SK-N-SH (cell line): ENCODE data around the gene UBE4B. TPM values are rescaled to one million over a fixed set of nuclear protein-coding genes. Genes with fewer than 3 reads are reported as not detected.

Experiments
- CTCF ChIA-PET: fragments of 300-600, 350-600 bp; formaldehyde crosslinking; extraction: SDS; loops from one replicate; lab custom pipeline; 2021; lab: Yijun Ruan, JAX
- POLR2A ChIA-PET: fragments of 350-600 bp; sonication (Branson Sonifier 250); formaldehyde crosslinking; extraction: SDS; loops from one replicate; lab custom pipeline; 2020; ENCODE audit warnings: antibody characterized with exemption, inconsistent platforms; lab: Yijun Ruan, JAX
- DNase-seq: peaks from one replicate; pipeline ENCODE4 v3.0.0; 2012
- H2AFZ ChIP-seq: fragments of 200-600 bp; sonication (generic); 2 replicates; pipeline ENCODE4 v1.8.1; 2016; ENCODE audit warnings: antibody characterized with exemption, mild to moderate bottlenecking, low read depth
- H3F3A ChIP-seq: fragments of 200-600 bp; sonication (generic); replicated peaks from 2 replicates; pipeline ENCODE3; 2016; ENCODE audit warnings: antibody characterized with exemption, mild to moderate bottlenecking; ENCODE audit not compliant: insufficient read depth
- H3K27ac ChIP-seq, 2 experiments: fragments of 200-500 bp in 1 of 2; fragments of 200-600 bp in 1 of 2; sonication (Bioruptor generic) in 1 of 2; sonication (generic), shearing (Covaris generic) in 1 of 2; 2 replicates each; pipeline versions ENCODE4 v1.5.1 to v1.6.1; 2014 to 2016; ENCODE audit warnings: low read depth in 2 of 2, inconsistent platforms in 1 of 2, low read length in 1 of 2, mild to moderate bottlenecking in 1 of 2, mixed read lengths in 1 of 2
- H3K27me3 ChIP-seq: fragments of 200-600 bp; sonication (generic), shearing (Covaris generic); 2 replicates; pipeline ENCODE4 v1.6.1; 2016; ENCODE audit warnings: mixed run types; ENCODE audit not compliant: insufficient read depth
- H3K36me3 ChIP-seq, 2 experiments: fragments of 200-500 bp in 1 of 2; fragments of 200-600 bp in 1 of 2; sonication (Bioruptor generic) in 1 of 2; sonication (generic) in 1 of 2; replicated peaks in 1 of 2; 2 replicates each; pipeline versions ENCODE3 to v1.5.1; 2014 to 2016; ENCODE audit warnings: low read length in 1 of 2, mild to moderate bottlenecking in 1 of 2; ENCODE audit not compliant: insufficient read depth in 2 of 2, control insufficient read depth in 1 of 2
- H3K4me1 ChIP-seq, 2 experiments: fragments of 200-500 bp in 1 of 2; fragments of 200-600 bp in 1 of 2; sonication (Bioruptor generic) in 1 of 2; sonication (generic), shearing (Covaris generic) in 1 of 2; 2 replicates each; pipeline versions ENCODE4 v1.5.1 to v1.6.1; 2014 to 2016; ENCODE audit warnings: low read depth in 1 of 2, low read length in 1 of 2, mixed run types in 1 of 2; ENCODE audit not compliant: insufficient read depth in 2 of 2, control insufficient read depth in 1 of 2
- H3K4me2 ChIP-seq: fragments of 200-600 bp; sonication (generic), shearing (Covaris generic); 2 replicates; pipeline ENCODE4 v1.6.1; 2017; ENCODE audit warnings: mixed run types
- H3K4me3 ChIP-seq, 2 experiments: fragments of 200-500 bp in 1 of 2; fragments of 200-600 bp in 1 of 2; sonication (Bioruptor generic) in 1 of 2; sonication (generic), shearing (Covaris generic) in 1 of 2; 2 replicates each; pipeline versions ENCODE4 v1.5.1 to v1.8.1; 2014 to 2016; ENCODE audit warnings: low read depth in 2 of 2, inconsistent platforms in 1 of 2, low read length in 1 of 2, mild to moderate bottlenecking in 1 of 2, mixed read lengths in 1 of 2, moderate library complexity in 1 of 2
- H3K79me2 ChIP-seq: fragments of 200-600 bp; sonication (generic); 2 replicates; pipeline ENCODE4 v1.8.1; 2017; ENCODE audit warnings: mild to moderate bottlenecking; ENCODE audit not compliant: insufficient read depth
- H3K9ac ChIP-seq: fragments of 200-600 bp; sonication (generic); 2 replicates; pipeline ENCODE4 v1.6.1; 2017; ENCODE audit warnings: mixed run types
- H3K9me2 ChIP-seq: fragments of 200-600 bp; sonication (generic); 2 replicates; pipeline ENCODE4 v1.6.1; 2017; ENCODE audit warnings: mixed run types
- H3K9me3 ChIP-seq: fragments of 200-600 bp; sonication (generic); 2 replicates; pipeline ENCODE4 v1.6.1; 2017; ENCODE audit warnings: mixed run types, mild to moderate bottlenecking, moderate library complexity
- H4K20me1 ChIP-seq: fragments of 200-600 bp; sonication (generic); 2 replicates; pipeline ENCODE4 v1.6.1; 2017; ENCODE audit warnings: mild to moderate bottlenecking, mixed run types; ENCODE audit not compliant: insufficient read depth
- EZH2phosphoT487 ChIP-seq: fragments of 200-600 bp; sonication (generic); IDR thresholded peaks from 2 replicates; pipeline ENCODE4 v1.6.1; 2017; ENCODE audit warnings: low read depth, mixed run types, mild to moderate bottlenecking, antibody characterized with exemption, moderate library complexity, borderline replicate concordance
- FOXJ3 ChIP-seq: sonication (generic); formaldehyde crosslinking; IDR thresholded peaks from 2 replicates; pipeline ENCODE4 v1.5.1; 2020; ENCODE audit warnings: mild to moderate bottlenecking, missing genetic modification reagents
- FOXM1 ChIP-seq: IDR thresholded peaks from 2 replicates; pipeline ENCODE4 v1.4.0; 2012; ENCODE audit warnings: low read depth, mild to moderate bottlenecking
- GABPA ChIP-seq: IDR thresholded peaks from 2 replicates; pipeline ENCODE4 v1.4.0; 2012; ENCODE audit warnings: low read depth, mild to moderate bottlenecking
- GATA2 ChIP-seq: sonication (generic); formaldehyde crosslinking; IDR thresholded peaks from 2 replicates; pipeline ENCODE4 v1.5.0; 2020; ENCODE audit warnings: mild to moderate bottlenecking, missing genetic modification reagents
- JUND ChIP-seq: IDR thresholded peaks from 2 replicates; pipeline ENCODE4 v1.4.0; 2012
- MEF2A ChIP-seq: IDR thresholded peaks from 2 replicates; pipeline ENCODE4 v1.4.0; 2012; ENCODE audit warnings: low read depth, borderline replicate concordance
- NFIC ChIP-seq: IDR thresholded peaks from 2 replicates; pipeline ENCODE4 v1.4.0; 2012; ENCODE audit warnings: borderline replicate concordance
- POLR2AphosphoS5 ChIP-seq: IDR thresholded peaks from 2 replicates; pipeline ENCODE4 v1.6.1; 2012; ENCODE audit warnings: low read depth, low read length
- RCOR1 ChIP-seq: fragments of 150-350 bp; IDR thresholded peaks from 2 replicates; pipeline ENCODE4 v1.6.1; 2017; ENCODE audit warnings: antibody characterized with exemption, low read length
- REST ChIP-seq: IDR thresholded peaks from 2 replicates; pipeline ENCODE4 v1.6.1; 2012; ENCODE audit warnings: mild to moderate bottlenecking, low read depth, low read length, moderate library complexity
- RXRA ChIP-seq: IDR thresholded peaks from 2 replicates; pipeline ENCODE4 v1.4.0; 2012; ENCODE audit warnings: low read depth, mild to moderate bottlenecking, borderline replicate concordance
- SIN3A ChIP-seq: IDR thresholded peaks from 2 replicates; pipeline ENCODE4 v1.6.1; 2012; ENCODE audit warnings: low read depth, mild to moderate bottlenecking, low read length, moderate library complexity, borderline replicate concordance
- TAF1 ChIP-seq: IDR thresholded peaks from 2 replicates; pipeline ENCODE4 v1.6.1; 2012; ENCODE audit warnings: low read depth, mild to moderate bottlenecking, low read length, moderate library complexity, borderline replicate concordance
- TEAD4 ChIP-seq: IDR thresholded peaks from 2 replicates; pipeline ENCODE4 v1.4.0; 2012; ENCODE audit warnings: mild to moderate bottlenecking, borderline replicate concordance; ENCODE audit not compliant: insufficient read depth
- USF1 ChIP-seq: IDR thresholded peaks from 2 replicates; pipeline ENCODE4 v1.4.0; 2012; ENCODE audit warnings: low read depth, borderline replicate concordance
- ZBTB33 ChIP-seq: IDR thresholded peaks from 2 replicates; pipeline ENCODE4 v1.4.0; 2012; ENCODE audit warnings: low read depth, borderline replicate concordance
- WGBS: methylation state at CpG from one replicate; pipeline ENCODE4 v1.1.6; 2017; ENCODE audit warnings: low lambda C conversion rate; 5-methylcytosine and 5-hydroxymethylcytosine counted together
- polyA plus RNA-seq, 3 experiments: library from polyadenylated mRNA; depleted of rRNA; stranded (reverse); fragments of >200 nt; gene quantifications; 2 replicates each; pipeline ENCODE4 v1.2.3, GENCODE V29; 2012
- TF ChIP-seq, protein P1 (sequence below): IDR thresholded peaks from 2 replicates; pipeline ENCODE4 v1.4.0; 2012; ENCODE audit warnings: low read depth
- TF ChIP-seq, protein P2 (sequence below): IDR thresholded peaks from 2 replicates; pipeline ENCODE4; 2012

Gene UBE4B
- polyA plus RNA-seq, 1 of the 3 experiments (the other 2 are of a cell fraction), result 19.1 TPM

DNA sequence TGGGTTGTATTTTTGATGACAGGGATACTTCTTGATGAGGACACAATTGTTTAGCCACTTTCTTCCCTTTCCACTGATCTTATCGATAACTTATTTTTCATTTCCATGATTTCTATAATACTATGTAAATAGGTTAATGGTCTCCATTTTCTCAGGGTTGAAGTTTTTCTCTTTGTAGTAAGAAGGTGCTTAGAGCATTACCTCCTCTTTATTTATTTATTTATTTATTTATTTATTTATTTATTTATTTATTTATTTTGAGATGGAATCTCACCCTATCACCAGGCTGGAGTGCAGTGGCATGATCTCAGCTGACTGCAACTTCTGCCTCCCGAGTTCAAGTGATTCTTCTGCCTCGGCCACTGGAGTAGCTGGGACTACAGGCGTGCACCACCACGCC is 70.4 kb downstream of the UBE4B start (continued):
- TF ChIP-seq RCOR1 (no peak), SIN3A (no peak), USF1 (no peak), FOXM1 (no peak), NFIC (no peak)
- TF ChIP-seq, protein P1, sequence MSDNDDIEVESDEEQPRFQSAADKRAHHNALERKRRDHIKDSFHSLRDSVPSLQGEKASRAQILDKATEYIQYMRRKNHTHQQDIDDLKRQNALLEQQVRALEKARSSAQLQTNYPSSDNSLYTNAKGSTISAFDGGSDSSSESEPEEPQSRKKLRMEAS, result no peak
- TF ChIP-seq, all 33 proteins: peak for 0

- no peak overlapping the region for H3K9ac ChIP-seq
- H3K4me1 ChIP-seq, result peaks cover 3 to 24% of the 10 kb centered on the region in 2 experiments; a peak in 2 of 4 replicates
- H3K4me2 ChIP-seq, result no peak overlapping the region
- peaks cover 13% of the 10 kb centered on the region for H3K79me2 ChIP-seq
- CTCF ChIA-PET, result no interaction called here
- 100% methylated on average over 1 of the region's 1 CpG for WGBS
- peaks cover 32% of the 10 kb centered on the region for H3F3A ChIP-seq
- no peak overlapping the region for H3K27ac ChIP-seq
- H3K4me3 ChIP-seq, result no peak overlapping the region
- no peaks in the 10 kb centered on the region for H3K27me3 ChIP-seq
- POLR2A ChIA-PET, result no interaction called here
- no peak overlapping the region for H2AFZ ChIP-seq
- peaks cover 42 to 47% of the 10 kb centered on the region in 2 experiments for H3K36me3 ChIP-seq
- no peaks in the 10 kb centered on the region; the same call in 1 of the 2 replicates for H4K20me1 ChIP-seq
- DNase-seq, result no peak
- TF ChIP-seq ZBTB33, result no peak
- TF ChIP-seq TEAD4, result no peak
- TF ChIP-seq TAF1, result no peak
- no peak for TF ChIP-seq FOXM1
- TF ChIP-seq RXRA, result no peak
- no peak for TF ChIP-seq POLR2AphosphoS5
- TF ChIP-seq EZH2phosphoT487, result no peak
- TF ChIP-seq FOXJ3 (CRISPR knock-in tag), result no peak
- TF ChIP-seq, protein P2, sequence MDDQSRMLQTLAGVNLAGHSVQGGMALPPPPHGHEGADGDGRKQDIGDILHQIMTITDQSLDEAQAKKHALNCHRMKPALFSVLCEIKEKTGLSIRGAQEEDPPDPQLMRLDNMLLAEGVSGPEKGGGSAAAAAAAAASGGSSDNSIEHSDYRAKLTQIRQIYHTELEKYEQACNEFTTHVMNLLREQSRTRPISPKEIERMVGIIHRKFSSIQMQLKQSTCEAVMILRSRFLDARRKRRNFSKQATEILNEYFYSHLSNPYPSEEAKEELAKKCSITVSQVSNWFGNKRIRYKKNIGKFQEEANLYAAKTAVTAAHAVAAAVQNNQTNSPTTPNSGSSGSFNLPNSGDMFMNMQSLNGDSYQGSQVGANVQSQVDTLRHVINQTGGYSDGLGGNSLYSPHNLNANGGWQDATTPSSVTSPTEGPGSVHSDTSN, result no peak
- TF ChIP-seq NFIC, result no peak
- TF ChIP-seq GABPA, result no peak
- no peak for TF ChIP-seq MEF2A
- no peak for TF ChIP-seq USF1
- TF ChIP-seq REST, result no peak
- TF ChIP-seq GATA2, result no peak
- TF ChIP-seq JUND, result no peak
- TF ChIP-seq, all 33 proteins: peak for 0
- no peaks in the 10 kb centered on the region for H3K9me3 ChIP-seq
- no peaks in the 10 kb centered on the region for H3K9me2 ChIP-seq
Observed at GRCh38 chr1:10104834-10105233, 72.1 kb downstream of the UBE4B start.
